Motor neuron (in vitro differentiated cells): ENCODE results near the gene MXD4. TPM values are rescaled to one million over a fixed set of nuclear protein-coding genes. Genes with fewer than 3 reads are reported as not detected.
A peak's percentile ranks its signal among the peaks of the same experiment; 100 is the strongest.

Source experiments
- ATAC-seq, 8 experiments: fragments of 200-7000 bp; cut with Tn5 transposase; replicated peaks in 6 of 8; 2 replicates each; pipeline ENCODE4 v1.8.0; 2021; ENCODE audit warnings: mild to moderate bottlenecking in 8 of 8, moderate library complexity in 8 of 8
- H3K27ac ChIP-seq, 2 donors: fragments of 250-450 bp; sonication (Bioruptor Pico); 2 replicates each; pipeline ENCODE4 v1.9.0; 2021; ENCODE audit warnings: antibody characterized with exemption in 2 of 2, mild to moderate bottlenecking in 2 of 2, moderate library complexity in 1 of 2
- H3K4me1 ChIP-seq, 2 donors: fragments of 250-450 bp; sonication (Bioruptor Pico); replicated peaks in 1 of 2; 2 replicates each; pipeline ENCODE4 v1.6.1; 2021; ENCODE audit warnings: antibody characterized with exemption in 2 of 2, mild to moderate bottlenecking in 2 of 2, moderate library complexity in 1 of 2
- H3K4me3 ChIP-seq, 5 donors: fragments of 250-450 bp; sonication (Bioruptor Pico); 2 replicates each; pipeline ENCODE4 v1.9.0; 2021; ENCODE audit warnings: antibody characterized with exemption in 5 of 5, mild to moderate bottlenecking in 5 of 5, moderate library complexity in 4 of 5
- WGBS, 10 experiments: fragments of 450-650 bp; shearing (Covaris generic); methylation state at CpG; one replicate each; pipeline ENCODE4 v1.0.0; 2022; 5-methylcytosine and 5-hydroxymethylcytosine counted together
- in situ Hi-C, 9 experiments: fragments of 400-800 bp; cut with MboI; loops; one replicate each; pipeline ENCODE4 v1.15.0; 2021; ENCODE audit warnings: low sequenced_read_pairs in 9 of 9, low pct_unique_long_range_greater_than_20kb in 2 of 9; ENCODE audit not compliant: unreplicated experiment in 9 of 9
- total RNA-seq, 8 experiments: library from RNA; unstranded; fragments of 300-600 nt; gene quantifications; 2 replicates each; pipeline versions ENCODE4 v1.2.3 to v1.2.4, GENCODE V29; 2022

Gene MXD4
- total RNA-seq, result 10 to 100 TPM; 12.8 to 53.6 (median 36.2) TPM

GRCh38 chr4:2261853-2262144, at the start of gene MXD4:
Gene MXD4 (minus strand): TSS chr4:2262109. CDS start chr4:2261980, 129 bp downstream.
- in situ Hi-C loops, result no loop called here
- Histone ChIP-seq H3K27ac (peak within 1 kb of the TSS; percentile 81 to 88), H3K4me1 (peaks cover 9 to 15% of the 10 kb centered on the region in 2 donors), H3K4me3 (peak within 1 kb of the TSS; percentile 53 to 76 (median 69))
- WGBS, 10 experiments, result 2% methylated on average over 10 of the region's 46 CpGs; no CpG with 5 or more reads in 9 of the 10 experiments
- ATAC-seq, result peak in 1 of 8 experiments; percentile 3

- no peaks in the 10 kb centered on the region for H3K4me1 ChIP-seq
- ATAC-seq, result no peak
- WGBS, 10 experiments, result 80 to 100% (median 91%) methylated on average over 1 to 10 of the region's 10 CpGs
- H3K4me3 ChIP-seq, result no peak overlapping the region
- no peak overlapping the region for H3K27ac ChIP-seq
- in situ Hi-C loops, result no loop called here
These were observed 45.0 kb upstream of the MXD4 start for GRCh38 chr4:2306773-2307410.

GRCh38 chr4:2305766-2306501, 44.0 kb upstream of the MXD4 start:
- H3K4me1 ChIP-seq, result no peaks in the 10 kb centered on the region
- ATAC-seq, result peak in 1 of 8 experiments; percentile 67
- H3K27ac ChIP-seq, result no peak overlapping the region
- in situ Hi-C loops, result no loop called here
- no peak overlapping the region for H3K4me3 ChIP-seq
- WGBS, 10 experiments, result 36 to 100% (median 94%) methylated on average over 1 to 7 of the region's 11 CpGs

GRCh38 chr4:2304877-2305561, 43.1 kb upstream of the MXD4 start:
- in situ Hi-C loops, result no loop called here
- H3K4me3 ChIP-seq, result no peak overlapping the region
- H3K4me1 ChIP-seq, result no peaks in the 10 kb centered on the region
- WGBS, 10 experiments, result 70 to 100% (median 90%) methylated on average over 1 to 10 of the region's 41 CpGs; no CpG with 5 or more reads in 5 of the 10 experiments
- no peak for ATAC-seq
- H3K27ac ChIP-seq, result no peak overlapping the region

- in situ Hi-C loops, result no loop called here
- 91 to 100% (median 100%) methylated on average over 1 to 4 of the region's 32 CpGs; no CpG with 5 or more reads in 7 of the 10 experiments for WGBS, 10 experiments
- no peak for ATAC-seq
These were observed 42.5 kb upstream of the MXD4 start for GRCh38 chr4:2304321-2304876.

GRCh38 chr4:2303686-2304320, 41.9 kb upstream of the MXD4 start:
- in situ Hi-C loops, result no loop called here

More at GRCh38 chr4:2304321-2304876, 42.5 kb upstream of the MXD4 start:
- H3K4me1 ChIP-seq, result no peaks in the 10 kb centered on the region
- H3K4me3 ChIP-seq, result no peak overlapping the region
- no peak overlapping the region for H3K27ac ChIP-seq

GRCh38 chr4:2303121-2303685, 41.3 kb upstream of the MXD4 start:
- Histone ChIP-seq H3K4me3 (no peak overlapping the region), H3K27ac (no peak overlapping the region), H3K4me1 (no peaks in the 10 kb centered on the region)
- in situ Hi-C loops, result no loop called here
- ATAC-seq, result no peak
- 50 to 100% (median 82%) methylated on average over 1 to 3 of the region's 19 CpGs; no CpG with 5 or more reads in 7 of the 10 experiments for WGBS, 10 experiments

More at GRCh38 chr4:2303686-2304320, 41.9 kb upstream of the MXD4 start:
- WGBS, 10 experiments, result 60 to 100% (median 78%) methylated on average over 1 to 4 of the region's 31 CpGs; no CpG with 5 or more reads in 6 of the 10 experiments
- ATAC-seq, result no peak
- H3K4me3 ChIP-seq, result no peak overlapping the region
- no peak overlapping the region for H3K27ac ChIP-seq
- H3K4me1 ChIP-seq, result no peaks in the 10 kb centered on the region

GRCh38 chr4:2302387-2303119, 40.6 kb upstream of the MXD4 start:
- Histone ChIP-seq H3K4me1 (no peaks in the 10 kb centered on the region), H3K27ac (no peak overlapping the region), H3K4me3 (no peak overlapping the region)
- no peak for ATAC-seq
- WGBS, 10 experiments, result 50 to 100% (median 90%) methylated on average over 1 to 17 of the region's 28 CpGs
- in situ Hi-C loops, result no loop called here

GRCh38 chr4:2301806-2302205, 39.9 kb upstream of the MXD4 start:
- ATAC-seq, result no peak
- no peak overlapping the region for H3K27ac ChIP-seq
- in situ Hi-C loops, result no loop called here
- 60 to 98% (median 85%) methylated on average over 1 to 11 of the region's 19 CpGs; no CpG with 5 or more reads in 4 of the 10 experiments for WGBS, 10 experiments
- H3K4me1 ChIP-seq, result peaks cover 0 to under 1% of the 10 kb centered on the region in 2 donors
- no peak overlapping the region for H3K4me3 ChIP-seq

GRCh38 chr4:2301225-2301642, 39.3 kb upstream of the MXD4 start:
- ATAC-seq, result no peak
- 0 to 100% (median 50%) methylated on average over 1 to 2 of the region's 14 CpGs; no CpG with 5 or more reads in 6 of the 10 experiments for WGBS, 10 experiments
- in situ Hi-C loops, result no loop called here
- no peak overlapping the region for H3K4me3 ChIP-seq
- H3K27ac ChIP-seq, result no peak overlapping the region
- H3K4me1 ChIP-seq, result peaks cover 0 to 6% of the 10 kb centered on the region in 2 donors

GRCh38 chr4:2300431-2301224, 38.7 kb upstream of the MXD4 start:
- ATAC-seq, result no peak

More at GRCh38 chr4:2300431-2301224, 38.7 kb upstream of the MXD4 start:
- H3K4me1 ChIP-seq, result peaks cover 0 to 10% of the 10 kb centered on the region in 2 donors
- 68 to 100% (median 83%) methylated on average over 1 to 27 of the region's 37 CpGs; no CpG with 5 or more reads in 3 of the 10 experiments for WGBS, 10 experiments
- no peak overlapping the region for H3K4me3 ChIP-seq
- in situ Hi-C loops, result no loop called here
- no peak overlapping the region for H3K27ac ChIP-seq
